GM18505 (cell line): Measurements from ENCODE around the gene KRTAP4-16.
"Not testable (repeated sequence)": the region's sequence is repeated elsewhere in the genome, so short reads cannot be mapped to it uniquely, and the experiment has no call there.

ENCODE experiments used
- ATAC-seq: cut with Tn5 transposase; IDR thresholded peaks from one replicate; pipeline ENCODE4 v1.9.1; 2021; ENCODE audit not compliant: unreplicated experiment
- POLR2A ChIP-seq: IDR thresholded peaks from 4 replicates; pipeline ENCODE4 v1.6.1; 2011; ENCODE audit warnings: borderline replicate concordance; ENCODE audit not compliant: insufficient read depth, insufficient read length; ENCODE audit errors: extremely low read depth

Gene KRTAP4-16

DNA sequence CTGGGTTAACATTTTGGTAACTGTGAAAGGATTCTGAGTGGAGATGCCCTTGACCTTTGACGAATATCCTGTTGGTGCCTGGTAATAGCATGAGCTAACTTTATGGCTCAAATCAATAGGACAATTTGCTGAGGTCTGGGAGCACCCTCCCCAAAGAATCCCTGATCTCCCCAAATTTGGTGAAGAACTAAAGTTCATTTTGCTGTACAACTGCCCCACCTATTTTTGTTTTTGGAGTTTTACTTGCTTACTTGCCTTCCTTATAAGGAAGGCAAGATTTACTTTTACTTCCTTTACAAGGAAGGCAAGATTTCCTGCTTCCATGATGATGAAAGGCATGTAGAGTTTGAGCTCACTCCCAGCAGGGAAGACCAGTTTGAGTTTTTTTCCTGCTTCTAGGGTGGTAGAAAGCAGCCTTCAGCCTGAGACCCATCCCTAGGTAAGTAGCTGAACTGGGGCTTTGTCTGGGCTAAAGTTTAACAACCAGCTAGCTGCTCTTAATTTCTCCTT, 6.0 kb upstream of the KRTAP4-16 start:
- no peak for ATAC-seq
- TF ChIP-seq POLR2A = no peak

DNA sequence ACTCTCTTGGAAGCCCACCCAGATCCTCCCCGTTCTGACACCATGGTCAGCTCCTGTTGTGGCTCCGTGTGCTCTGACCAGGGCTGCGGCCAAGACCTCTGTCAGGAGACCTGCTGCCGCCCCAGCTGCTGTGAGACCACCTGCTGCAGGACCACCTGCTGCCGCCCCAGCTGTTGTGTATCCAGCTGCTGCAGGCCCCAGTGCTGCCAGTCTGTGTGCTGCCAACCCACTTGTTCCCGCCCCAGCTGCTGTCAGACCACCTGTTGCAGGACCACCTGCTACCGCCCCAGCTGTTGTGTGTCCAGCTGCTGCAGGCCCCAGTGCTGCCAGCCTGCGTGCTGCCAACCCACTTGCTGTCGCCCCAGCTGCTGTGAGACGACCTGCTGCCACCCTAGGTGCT, 3.3 kb upstream of the KRTAP4-16 start, which contains the start of gene KRTAP4-9:
Gene KRTAP4-9, plus strand, starts transcription at position 43 of the 400 bp plus-strand sequence. Its CDS starts 0 bp downstream, at position 43.
- ATAC-seq = not testable (repeated sequence)

DNA sequence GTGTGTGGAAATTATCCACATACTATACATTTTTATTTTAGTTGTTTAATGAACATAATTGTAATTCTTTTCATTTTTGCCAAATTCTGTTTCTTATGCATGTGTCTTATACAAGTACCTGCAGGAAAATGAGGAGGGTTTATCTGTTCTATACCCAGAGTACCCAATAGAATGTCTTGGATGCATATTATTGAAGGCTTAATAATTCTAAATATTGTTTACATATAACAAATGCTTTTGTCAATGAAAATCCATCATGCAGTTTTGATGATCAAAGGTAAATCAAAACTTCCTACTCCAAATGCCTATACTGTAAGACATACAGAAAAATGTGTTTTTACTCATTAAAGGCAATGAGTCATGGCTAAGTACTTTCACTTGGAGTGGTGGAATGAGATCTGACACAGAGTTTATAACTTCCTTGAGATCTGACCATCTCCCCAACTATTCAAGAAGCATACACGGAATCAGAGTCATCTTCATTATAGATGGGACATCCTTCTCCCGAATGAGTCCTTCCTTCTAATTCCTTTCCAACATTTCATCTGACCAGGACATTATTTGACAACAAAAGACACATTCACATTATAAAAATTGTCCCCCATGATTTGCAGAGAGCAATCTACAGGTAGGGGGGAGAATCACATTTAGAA, 2.5 kb upstream of the KRTAP4-16 start:
- ATAC-seq = not testable (repeated sequence)

DNA sequence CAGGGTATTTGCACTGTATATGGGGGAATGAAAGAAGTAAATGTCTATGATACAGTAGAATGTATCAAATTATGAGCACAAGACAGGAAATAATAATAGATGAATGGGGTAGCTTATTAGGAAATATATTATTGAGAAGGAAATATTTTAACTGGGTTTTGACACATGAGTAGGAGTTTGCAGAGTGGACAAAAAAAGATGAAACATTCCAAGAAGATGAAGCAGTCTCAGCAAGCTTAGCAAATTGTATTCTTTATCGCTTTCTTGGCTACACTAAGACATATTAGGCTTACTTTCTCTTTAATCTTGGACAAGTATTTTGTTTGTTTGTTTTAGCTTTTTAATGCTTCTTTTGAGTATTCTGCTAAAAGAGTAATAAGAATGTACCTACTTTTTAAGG, 1.9 kb upstream of the KRTAP4-16 start:
- no peak for TF ChIP-seq POLR2A
- ATAC-seq = no peak

DNA sequence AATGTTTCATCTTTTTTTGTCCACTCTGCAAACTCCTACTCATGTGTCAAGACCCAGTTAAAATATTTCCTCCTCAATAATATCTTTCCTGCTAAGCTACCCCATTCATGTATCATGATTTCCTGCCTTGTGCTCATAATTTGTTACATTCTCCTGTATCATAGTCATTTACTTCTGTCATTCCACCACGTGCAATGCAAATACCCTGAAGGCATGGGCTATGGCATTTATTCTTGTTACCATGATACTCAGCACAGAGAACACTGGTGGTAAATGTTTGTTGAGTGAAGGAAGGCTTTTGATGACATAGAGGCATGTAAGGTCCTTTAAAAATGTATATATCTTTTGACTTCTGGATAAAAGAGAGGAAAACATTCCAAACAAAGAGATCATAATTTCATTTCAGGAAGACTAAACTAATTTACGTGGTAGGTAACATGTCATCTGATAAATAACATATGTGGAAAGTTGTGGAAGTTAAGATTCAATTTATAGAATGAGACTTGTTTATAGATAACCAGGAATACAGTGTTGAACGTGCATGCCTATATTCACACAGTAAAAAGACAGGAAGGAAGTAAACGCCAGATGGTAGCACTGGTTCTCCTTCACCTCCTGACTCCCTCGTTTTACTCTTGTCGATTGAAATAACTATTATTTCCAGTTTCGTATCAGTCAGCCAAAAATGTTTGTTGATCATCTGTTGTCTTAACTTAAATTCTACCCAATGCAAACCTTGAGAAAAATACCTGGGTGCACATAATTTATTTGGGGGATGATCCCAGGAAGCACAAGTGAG, 2.1 kb downstream of the KRTAP4-16 start:
- ATAC-seq = not testable (repeated sequence)

DNA sequence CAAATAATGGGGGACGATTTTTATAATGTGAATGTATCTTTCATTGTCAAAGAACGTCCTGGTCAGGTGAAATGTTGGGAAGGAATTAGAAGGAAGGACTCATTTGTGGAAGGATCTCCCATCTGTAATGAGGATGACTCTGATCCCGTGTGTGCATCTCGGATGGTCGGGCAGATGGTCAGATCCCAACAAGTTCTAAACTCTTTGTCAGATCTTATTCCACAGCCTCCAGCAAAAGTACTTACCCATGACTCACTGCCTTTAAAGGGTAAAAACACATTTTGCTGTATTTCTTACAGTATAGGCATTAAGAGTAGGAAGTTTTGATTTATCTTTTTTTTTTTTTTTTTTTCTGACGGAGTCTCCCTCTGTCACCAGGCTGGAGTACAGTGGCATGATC, 3.5 kb downstream of the KRTAP4-16 start:
- ATAC-seq = no peak
- TF ChIP-seq POLR2A = no peak

DNA sequence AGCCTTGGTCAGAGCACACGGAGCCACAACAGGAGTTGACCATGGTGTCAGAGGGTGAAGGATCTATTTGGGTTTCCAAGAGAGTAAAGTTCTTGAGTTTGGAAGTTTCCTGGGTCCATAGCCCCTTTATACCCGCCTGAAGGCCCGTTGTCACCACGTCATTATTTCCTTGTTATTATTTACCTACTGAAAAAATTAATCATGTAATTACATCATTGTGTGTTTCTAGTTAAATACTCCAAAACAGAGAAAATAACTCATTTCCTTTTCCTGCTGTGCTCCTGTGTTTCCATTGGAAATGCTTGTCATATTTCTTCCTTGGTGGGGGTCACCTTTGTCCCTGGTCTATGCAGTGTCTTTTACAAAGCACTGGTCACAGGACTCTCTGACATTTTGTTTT, 4.0 kb downstream of the KRTAP4-16 start, which contains the start of gene KRTAP4-8:
Gene KRTAP4-8, minus strand, starts transcription at position 101 of the 400 bp plus-strand sequence. Its CDS starts 58 bp downstream, at position 43.
- no peak for ATAC-seq
- TF ChIP-seq POLR2A = no peak

DNA sequence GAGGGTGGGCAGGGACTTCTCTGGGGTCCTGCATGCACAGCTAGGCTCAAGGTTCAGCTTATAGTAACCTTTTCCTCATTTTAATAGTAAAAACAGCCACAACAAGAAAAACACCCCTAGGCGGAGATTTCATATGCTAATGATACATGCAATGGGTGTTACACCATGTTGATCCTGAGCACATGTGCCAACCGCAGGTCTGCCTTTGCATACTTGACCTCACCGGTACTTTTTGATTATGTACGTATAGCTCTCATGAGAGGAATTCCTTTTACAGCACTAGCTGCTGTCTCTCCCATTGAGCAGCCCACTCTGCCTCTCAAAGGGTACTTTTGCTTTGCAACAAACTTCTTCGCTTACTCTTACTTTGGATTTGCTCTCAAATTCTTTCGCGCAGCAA, 6.0 kb downstream of the KRTAP4-16 start:
- no peak for ATAC-seq
- TF ChIP-seq POLR2A = no peak

DNA sequence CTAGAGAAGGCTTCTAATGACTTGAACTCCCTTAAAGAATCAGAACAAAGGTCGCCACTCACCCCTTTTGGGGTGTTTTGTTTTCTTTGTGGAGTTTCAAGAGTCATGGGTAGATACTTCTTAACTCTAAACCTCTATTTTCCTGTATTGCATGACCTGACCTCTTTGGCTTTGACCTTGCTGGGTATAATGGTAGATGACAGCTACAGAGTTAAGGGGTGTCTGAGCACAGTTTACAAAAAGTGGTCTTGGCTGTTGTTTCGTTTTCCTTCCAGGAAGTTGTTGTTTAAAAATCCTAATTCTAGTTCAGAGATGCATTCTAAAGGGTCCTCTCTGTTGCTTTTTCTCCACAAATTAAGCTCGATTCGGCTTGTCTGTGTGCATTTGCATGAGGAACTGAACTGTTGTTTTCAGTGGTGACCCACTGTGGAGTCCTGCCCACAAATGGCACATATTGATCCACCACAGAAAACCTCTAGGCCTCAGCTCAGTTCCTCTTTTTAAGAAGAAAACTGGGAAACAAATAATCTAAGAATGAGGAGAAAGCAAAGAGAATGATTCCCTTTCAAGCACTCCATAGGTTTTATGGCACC, 13.2 kb downstream of the KRTAP4-16 start:
- ATAC-seq = not testable (repeated sequence)

DNA sequence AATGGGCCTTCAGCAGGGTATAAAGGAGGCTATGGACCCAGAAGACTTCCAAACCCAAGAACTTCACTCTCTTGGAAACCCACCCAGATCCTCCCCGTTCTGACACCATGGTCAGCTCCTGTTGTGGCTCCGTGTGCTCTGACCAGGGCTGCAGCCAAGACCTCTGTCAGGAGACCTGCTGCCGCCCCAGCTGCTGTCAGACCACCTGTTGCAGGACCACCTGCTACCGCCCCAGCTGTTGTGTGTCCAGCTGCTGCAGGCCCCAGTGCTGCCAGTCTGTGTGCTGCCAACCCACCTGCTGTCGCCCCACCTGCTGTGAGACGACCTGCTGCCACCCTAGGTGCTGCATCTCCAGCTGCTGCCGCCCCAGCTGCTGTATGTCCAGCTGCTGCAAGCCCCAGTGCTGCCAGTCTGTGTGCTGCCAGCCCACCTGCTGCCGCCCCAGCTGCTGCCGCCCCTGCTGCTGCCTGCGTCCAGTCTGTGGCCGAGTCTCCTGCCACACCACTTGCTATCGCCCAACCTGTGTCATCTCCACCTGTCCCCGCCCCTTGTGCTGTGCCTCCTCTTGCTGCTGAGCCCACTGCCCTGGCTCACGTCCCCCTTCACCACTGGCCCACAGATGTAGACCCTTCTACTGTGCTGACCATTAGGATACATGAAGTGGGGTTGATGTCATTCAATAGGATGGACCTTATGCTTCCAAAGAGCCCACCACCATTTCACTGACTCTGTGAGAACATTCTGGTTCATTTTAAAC, 17.7 kb downstream of the KRTAP4-16 start, which contains the start of gene KRTAP4-7:
Gene KRTAP4-7, plus strand, starts transcription at position 51 of the 757 bp plus-strand sequence. Its CDS starts 57 bp downstream, at position 108.
- not testable (repeated sequence) for ATAC-seq

DNA sequence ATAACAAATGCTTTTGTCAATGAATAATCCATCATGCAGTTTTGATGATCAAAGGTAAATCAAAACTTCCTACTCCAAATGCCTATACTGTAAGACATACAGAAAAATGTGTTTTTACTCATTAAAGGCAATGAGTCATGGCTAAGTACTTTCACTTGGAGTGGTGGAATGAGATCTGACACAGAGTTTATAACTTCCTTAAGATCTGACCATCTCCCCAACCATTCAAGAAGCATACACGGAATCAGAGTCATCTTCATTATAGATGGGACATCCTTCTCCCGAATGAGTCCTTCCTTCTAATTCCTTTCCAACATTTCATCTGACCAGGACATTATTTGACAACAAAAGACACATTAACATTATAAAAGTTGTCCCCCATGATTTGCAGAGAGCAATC, 18.6 kb downstream of the KRTAP4-16 start:
- not testable (repeated sequence) for ATAC-seq

DNA sequence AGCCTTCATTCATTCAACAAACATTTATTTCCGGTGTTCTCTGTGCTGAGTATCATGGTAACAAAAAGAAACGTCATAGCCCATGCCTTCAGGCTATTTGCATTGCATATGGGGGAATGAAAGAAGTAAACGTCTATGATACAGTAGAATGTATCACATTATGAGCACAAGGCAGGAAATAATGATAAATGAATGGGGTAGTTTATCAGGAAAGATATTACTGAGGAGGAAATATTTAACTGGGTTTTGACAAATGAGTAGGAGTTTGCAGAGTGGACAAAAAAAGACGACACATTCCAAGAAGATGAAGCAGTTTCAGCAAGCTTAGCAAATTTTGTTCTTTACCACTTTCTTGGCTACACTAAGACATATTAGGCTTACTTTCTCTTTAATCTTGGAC, 19.4 kb downstream of the KRTAP4-16 start:
- ATAC-seq = no peak

DNA sequence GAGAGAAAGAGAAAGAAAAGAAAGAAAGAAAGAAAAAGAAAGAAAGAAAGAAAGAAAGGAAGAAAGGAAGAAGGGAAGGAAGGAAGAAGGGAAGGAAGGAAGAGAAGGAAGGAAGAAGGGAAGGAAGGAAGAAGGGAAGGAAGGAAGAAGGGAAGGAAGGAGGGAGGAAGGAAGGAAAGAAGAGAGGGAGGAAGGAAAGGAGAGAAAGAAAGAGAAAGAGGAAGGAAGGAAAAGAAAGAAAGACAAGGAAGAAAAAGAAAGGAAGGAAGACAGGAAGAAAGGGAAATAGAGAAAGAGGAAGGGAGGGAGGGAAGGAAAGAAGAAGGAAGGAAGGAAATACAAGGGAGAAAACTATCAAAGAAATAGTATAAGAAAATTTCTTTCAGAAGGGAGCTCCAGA, 25.2 kb downstream of the KRTAP4-16 start:
- ATAC-seq = no peak

More for the DNA sequence above, 19.4 kb downstream of the KRTAP4-16 start:
- TF ChIP-seq POLR2A = no peak

More for the DNA sequence above, 25.2 kb downstream of the KRTAP4-16 start:
- TF ChIP-seq POLR2A = no peak
